K562 (cell line): ENCODE data around the gene SDE2.

Experiments used
- DIDO1 ChIP-seq: fragments of 450-650 bp; IDR thresholded peaks from 2 replicates; pipeline ENCODE4 v1.6.1; 2016; ENCODE audit warnings: low read depth, missing biosample characterization, missing genetic modification characterization
- ETV6 ChIP-seq, 3 experiments: fragments of 150-350 bp in 1 of 3; sonication (generic) in 1 of 3; formaldehyde crosslinking in 1 of 3; IDR thresholded peaks; 2 replicates each; pipeline versions ENCODE4 v1.6.1 to v1.8.0; 2014 to 2022; ENCODE audit warnings: borderline replicate concordance in 2 of 3, low read depth in 2 of 3, antibody characterized with exemption in 1 of 3, low read length in 1 of 3, mild to moderate bottlenecking in 1 of 3, missing genetic modification reagents in 1 of 3
- IRF2 ChIP-seq: sonication (generic); formaldehyde crosslinking; IDR thresholded peaks from 2 replicates; pipeline ENCODE4 v1.8.1; 2022; ENCODE audit warnings: mild to moderate bottlenecking, missing genetic modification reagents
- MEF2D ChIP-seq: conservative IDR thresholded peaks from 2 replicates; pipeline ENCODE4 v1.6.1; 2016; ENCODE audit warnings: low read depth, missing genetic modification characterization, missing compliant biosample characterization
- PCBP1 ChIP-seq: fragments of 200-400 bp; formaldehyde crosslinking; IDR thresholded peaks from 2 replicates; pipeline ENCODE4 v1.6.1; 2018; ENCODE audit warnings: mild to moderate bottlenecking, low read depth, low read length; ENCODE audit not compliant: poor library complexity, severe bottlenecking
- POLR2A ChIP-seq: fragments of 450-650 bp; conservative IDR thresholded peaks from 2 replicates; pipeline ENCODE4 v1.6.1; 2016
- RFX5 ChIP-seq: IDR thresholded peaks from 2 replicates; pipeline ENCODE4 v1.6.1; 2011; ENCODE audit warnings: low read depth, mild to moderate bottlenecking, improper control_type of control experiment, low read length
- ZNF224 ChIP-seq: sonication (generic); formaldehyde crosslinking; IDR thresholded peaks from 2 replicates; pipeline ENCODE4 v1.8.0; 2022; ENCODE audit warnings: mild to moderate bottlenecking, missing genetic modification reagents
- TF ChIP-seq, protein P1 (sequence below): sonication (generic); formaldehyde crosslinking; IDR thresholded peaks from 2 replicates; pipeline ENCODE4 v1.9.0; 2022; ENCODE audit warnings: mild to moderate bottlenecking, missing genetic modification reagents
- TF ChIP-seq, protein P2 (sequence below), 2 experiments: fragments of 450-650 bp; IDR thresholded peaks; 2 replicates each; pipeline ENCODE4 v1.6.1; 2016; ENCODE audit warnings: mild to moderate bottlenecking in 2 of 2, borderline replicate concordance in 1 of 2, low read depth in 1 of 2, moderate library complexity in 1 of 2
- TF ChIP-seq, protein P3 (sequence below): sonication (generic); formaldehyde crosslinking; IDR thresholded peaks from 2 replicates; pipeline ENCODE4 v1.8.1; 2023; ENCODE audit warnings: missing genetic modification reagents, mild to moderate bottlenecking, borderline replicate concordance

DNA sequence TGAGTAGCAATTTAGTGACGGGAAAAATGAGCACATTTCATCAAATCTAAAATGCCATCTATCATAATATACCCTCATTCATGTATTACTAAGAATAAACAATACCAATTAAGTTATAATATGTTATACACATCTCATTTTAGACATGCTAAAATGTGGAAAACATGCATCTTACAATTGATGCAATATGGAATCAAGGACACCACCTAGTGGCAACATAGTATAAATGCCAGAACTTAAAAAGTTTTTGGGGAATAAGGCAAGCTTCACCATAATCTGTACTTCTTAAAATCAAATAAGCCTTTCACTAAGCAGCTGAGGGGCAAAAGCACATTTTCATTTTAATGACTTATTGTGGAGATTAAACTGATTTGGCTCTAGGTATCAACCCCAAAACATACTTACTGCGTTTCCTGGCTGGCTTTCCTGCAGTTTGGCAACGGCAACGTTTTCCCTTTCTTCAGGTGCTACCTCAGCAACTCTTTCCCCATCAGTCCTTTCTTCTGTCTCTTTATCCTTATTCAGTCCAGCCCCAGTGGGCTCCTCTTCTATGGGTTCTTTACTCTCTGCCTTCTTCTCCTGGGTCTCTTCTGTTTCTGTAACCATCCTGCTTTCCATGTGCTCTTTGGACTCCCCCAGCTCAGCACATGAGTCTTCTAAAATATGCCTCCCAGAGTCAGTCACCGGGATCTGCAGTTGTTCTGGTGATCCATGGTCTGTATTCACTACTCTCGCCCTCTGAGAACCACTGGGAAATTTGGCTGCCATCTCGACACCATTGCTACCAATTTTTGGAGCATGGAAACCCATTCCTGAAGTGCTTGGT is 11.4 kb downstream of the SDE2 start:
- no peak for TF ChIP-seq PCBP1
- no peak for TF ChIP-seq DIDO1
- no peak for TF ChIP-seq ETV6 (IDR thresholded peaks at IDR 0.05; ENCODE audit: borderline replicate concordance in 1 of 2, low read depth in 2 of 2, low read length in 1 of 2)
- TF ChIP-seq ETV6 (CRISPR knock-in tag; IDR thresholded peaks at IDR 0.05; ENCODE audit: borderline replicate concordance): no peak
- TF ChIP-seq POLR2A: no peak
- no peak for TF ChIP-seq RFX5
- TF ChIP-seq, protein P1, sequence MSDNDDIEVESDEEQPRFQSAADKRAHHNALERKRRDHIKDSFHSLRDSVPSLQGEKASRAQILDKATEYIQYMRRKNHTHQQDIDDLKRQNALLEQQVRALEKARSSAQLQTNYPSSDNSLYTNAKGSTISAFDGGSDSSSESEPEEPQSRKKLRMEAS (CRISPR knock-in tag): no peak
- TF ChIP-seq ZNF224: no peak
- TF ChIP-seq MEF2D (tag): no peak
- TF ChIP-seq IRF2 (CRISPR knock-in tag): no peak
- TF ChIP-seq, protein P2, sequence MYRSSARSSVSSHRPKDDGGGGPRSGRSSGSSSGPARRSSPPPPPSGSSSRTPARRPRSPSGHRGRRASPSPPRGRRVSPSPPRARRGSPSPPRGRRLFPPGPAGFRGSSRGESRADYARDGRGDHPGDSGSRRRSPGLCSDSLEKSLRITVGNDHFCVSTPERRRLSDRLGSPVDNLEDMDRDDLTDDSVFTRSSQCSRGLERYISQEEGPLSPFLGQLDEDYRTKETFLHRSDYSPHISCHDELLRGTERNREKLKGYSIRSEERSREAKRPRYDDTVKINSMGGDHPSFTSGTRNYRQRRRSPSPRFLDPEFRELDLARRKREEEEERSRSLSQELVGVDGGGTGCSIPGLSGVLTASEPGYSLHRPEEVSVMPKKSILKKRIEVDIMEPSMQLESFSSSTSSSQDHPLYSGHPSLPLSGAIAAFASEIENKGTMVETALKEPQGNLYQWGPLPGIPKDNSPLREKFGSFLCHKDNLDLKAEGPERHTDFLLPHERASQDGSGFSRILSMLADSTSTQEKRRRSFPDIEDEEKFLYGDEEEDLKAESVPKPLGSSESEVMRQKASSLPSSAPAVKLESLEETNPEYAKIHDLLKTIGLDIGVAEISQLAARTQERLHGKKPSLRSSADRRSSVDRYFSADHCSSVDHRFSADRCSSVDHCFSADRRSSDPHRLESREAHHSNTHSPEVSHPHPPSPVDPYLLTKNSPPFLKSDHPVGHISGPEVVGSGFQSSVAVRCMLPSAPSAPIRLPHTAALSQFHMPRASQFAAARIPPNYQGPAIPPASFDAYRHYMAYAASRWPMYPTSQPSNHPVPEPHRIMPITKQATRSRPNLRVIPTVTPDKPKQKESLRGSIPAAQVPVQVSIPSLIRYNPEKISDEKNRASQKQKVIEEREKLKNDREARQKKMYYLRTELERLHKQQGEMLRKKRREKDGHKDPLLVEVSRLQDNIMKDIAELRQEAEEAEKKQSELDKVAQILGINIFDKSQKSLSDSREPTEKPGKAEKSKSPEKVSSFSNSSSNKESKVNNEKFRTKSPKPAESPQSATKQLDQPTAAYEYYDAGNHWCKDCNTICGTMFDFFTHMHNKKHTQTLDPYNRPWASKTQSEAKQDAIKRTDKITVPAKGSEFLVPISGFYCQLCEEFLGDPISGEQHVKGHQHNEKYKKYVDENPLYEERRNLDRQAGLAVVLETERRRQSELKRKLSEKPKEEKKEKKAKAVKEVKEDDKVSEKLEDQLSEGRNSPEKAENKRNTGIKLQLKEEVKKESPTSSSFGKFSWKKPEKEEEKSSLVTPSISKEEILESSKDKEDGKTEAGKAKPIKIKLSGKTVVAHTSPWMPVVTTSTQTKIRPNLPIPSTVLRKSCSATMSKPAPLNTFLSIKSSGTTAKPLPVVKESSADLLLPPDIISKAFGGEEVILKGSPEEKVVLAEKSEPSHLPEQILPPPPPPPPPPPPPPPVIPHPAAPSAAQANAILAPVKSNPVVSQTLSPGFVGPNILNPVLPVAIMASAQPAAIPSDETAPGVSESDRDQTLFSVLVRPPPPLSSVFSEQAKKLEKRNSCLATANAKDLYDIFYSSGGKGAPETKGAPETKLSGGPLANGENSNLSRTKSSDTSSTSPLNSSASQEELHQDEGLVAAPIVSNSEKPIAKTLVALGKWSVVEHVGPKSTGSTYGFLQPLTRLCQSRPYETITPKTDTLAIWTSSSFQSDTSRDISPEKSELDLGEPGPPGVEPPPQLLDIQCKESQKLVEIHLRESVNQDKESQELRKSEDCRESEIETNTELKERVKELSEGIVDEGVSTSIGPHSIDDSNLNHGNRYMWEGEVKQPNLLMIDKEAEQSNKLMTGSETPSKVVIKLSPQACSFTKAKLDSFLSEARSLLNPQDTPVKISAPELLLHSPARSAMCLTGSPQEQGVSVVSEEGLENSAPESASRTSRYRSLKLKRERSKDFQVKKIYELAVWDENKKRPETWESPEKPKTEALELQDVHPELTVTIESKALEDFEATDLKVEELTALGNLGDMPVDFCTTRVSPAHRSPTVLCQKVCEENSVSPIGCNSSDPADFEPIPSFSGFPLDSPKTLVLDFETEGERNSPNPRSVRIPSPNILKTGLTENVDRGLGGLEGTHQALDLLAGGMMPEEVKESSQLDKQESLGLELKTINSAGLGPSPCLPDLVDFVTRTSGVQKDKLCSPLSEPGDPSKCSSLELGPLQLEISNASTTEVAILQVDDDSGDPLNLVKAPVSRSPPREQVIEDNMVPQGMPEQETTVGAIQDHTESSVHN (IDR thresholded peaks at IDR 0.05; ENCODE audit: borderline replicate concordance in 1 of 2, low read depth in 1 of 2): no peak
- TF ChIP-seq, protein P3, sequence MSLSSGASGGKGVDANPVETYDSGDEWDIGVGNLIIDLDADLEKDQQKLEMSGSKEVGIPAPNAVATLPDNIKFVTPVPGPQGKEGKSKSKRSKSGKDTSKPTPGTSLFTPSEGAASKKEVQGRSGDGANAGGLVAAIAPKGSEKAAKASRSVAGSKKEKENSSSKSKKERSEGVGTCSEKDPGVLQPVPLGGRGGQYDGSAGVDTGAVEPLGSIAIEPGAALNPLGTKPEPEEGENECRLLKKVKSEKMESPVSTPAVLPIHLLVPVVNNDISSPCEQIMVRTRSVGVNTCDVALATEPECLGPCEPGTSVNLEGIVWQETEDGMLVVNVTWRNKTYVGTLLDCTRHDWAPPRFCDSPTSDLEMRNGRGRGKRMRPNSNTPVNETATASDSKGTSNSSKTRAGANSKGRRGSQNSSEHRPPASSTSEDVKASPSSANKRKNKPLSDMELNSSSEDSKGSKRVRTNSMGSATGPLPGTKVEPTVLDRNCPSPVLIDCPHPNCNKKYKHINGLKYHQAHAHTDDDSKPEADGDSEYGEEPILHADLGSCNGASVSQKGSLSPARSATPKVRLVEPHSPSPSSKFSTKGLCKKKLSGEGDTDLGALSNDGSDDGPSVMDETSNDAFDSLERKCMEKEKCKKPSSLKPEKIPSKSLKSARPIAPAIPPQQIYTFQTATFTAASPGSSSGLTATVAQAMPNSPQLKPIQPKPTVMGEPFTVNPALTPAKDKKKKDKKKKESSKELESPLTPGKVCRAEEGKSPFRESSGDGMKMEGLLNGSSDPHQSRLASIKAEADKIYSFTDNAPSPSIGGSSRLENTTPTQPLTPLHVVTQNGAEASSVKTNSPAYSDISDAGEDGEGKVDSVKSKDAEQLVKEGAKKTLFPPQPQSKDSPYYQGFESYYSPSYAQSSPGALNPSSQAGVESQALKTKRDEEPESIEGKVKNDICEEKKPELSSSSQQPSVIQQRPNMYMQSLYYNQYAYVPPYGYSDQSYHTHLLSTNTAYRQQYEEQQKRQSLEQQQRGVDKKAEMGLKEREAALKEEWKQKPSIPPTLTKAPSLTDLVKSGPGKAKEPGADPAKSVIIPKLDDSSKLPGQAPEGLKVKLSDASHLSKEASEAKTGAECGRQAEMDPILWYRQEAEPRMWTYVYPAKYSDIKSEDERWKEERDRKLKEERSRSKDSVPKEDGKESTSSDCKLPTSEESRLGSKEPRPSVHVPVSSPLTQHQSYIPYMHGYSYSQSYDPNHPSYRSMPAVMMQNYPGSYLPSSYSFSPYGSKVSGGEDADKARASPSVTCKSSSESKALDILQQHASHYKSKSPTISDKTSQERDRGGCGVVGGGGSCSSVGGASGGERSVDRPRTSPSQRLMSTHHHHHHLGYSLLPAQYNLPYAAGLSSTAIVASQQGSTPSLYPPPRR (CRISPR knock-in tag): no peak
